ENCODE data around the gene FRY.

GRCh38 chr13:32300406-32300805 lies 268.8 kb downstream of the FRY start:
- TF ChIP-seq, protein P1, sequence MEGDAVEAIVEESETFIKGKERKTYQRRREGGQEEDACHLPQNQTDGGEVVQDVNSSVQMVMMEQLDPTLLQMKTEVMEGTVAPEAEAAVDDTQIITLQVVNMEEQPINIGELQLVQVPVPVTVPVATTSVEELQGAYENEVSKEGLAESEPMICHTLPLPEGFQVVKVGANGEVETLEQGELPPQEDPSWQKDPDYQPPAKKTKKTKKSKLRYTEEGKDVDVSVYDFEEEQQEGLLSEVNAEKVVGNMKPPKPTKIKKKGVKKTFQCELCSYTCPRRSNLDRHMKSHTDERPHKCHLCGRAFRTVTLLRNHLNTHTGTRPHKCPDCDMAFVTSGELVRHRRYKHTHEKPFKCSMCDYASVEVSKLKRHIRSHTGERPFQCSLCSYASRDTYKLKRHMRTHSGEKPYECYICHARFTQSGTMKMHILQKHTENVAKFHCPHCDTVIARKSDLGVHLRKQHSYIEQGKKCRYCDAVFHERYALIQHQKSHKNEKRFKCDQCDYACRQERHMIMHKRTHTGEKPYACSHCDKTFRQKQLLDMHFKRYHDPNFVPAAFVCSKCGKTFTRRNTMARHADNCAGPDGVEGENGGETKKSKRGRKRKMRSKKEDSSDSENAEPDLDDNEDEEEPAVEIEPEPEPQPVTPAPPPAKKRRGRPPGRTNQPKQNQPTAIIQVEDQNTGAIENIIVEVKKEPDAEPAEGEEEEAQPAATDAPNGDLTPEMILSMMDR (IDR thresholded peaks at IDR 0.05), result no peak
- TF ChIP-seq POLR2A (IDR thresholded peaks at IDR 0.05), result no peak
